GM10847 (cell line): Measurements from ENCODE around the gene ZNF33A.

ENCODE experiments used
- POLR2A ChIP-seq: IDR thresholded peaks from 2 replicates; pipeline ENCODE4 v1.6.1; 2011; ENCODE audit not compliant: insufficient read length; ENCODE audit errors: extremely low read depth

ZNF33A gene

GRCh38 chr10:38038107-38038931 lies 27.8 kb downstream of the ZNF33A start:
- TF ChIP-seq POLR2A: no peak

DNA sequence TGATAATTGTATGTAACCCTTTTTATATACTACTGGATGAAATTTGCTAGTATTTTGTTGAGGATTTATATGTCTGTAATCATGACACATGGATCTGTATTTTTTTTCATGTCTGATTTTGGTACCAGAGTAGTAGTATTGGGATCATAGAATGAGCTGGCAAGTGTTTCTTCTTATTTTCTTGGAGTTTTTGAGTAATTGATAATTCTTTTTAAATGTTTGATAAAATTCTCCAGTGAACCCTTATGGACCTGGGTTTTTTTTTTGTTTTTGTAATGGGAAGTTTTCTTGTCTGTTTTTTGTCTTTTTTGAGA lies 28.4 kb downstream of the ZNF33A start:
- TF ChIP-seq POLR2A: no peak

GRCh38 chr10:38043516-38043915 lies 33.0 kb downstream of the ZNF33A start:
- TF ChIP-seq POLR2A: no peak

DNA sequence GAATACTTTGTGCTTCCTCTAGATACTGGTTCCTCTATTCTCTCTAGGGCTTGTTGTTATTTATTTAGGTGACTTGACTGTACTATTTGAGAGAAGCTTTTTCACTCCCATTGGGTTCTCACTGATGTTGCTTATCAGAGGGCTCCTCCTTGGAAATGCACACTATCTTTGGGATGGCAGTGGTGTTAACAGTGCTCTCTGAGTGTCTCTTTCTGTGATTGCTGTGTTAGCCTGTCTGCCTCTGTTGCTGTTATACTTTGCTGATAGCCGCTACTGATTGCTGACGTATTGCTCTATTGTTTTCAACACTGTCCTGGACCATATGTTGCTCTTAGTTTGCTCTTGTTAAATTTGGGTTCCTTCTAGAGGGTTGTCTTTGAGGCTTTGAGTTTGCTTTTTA lies 34.7 kb downstream of the ZNF33A start:
- no peak for TF ChIP-seq POLR2A

- no peak for TF ChIP-seq POLR2A
Observed at GRCh38 chr10:38047666-38048065, 37.2 kb downstream of the ZNF33A start.

GRCh38 chr10:38050212-38050611 lies 39.7 kb downstream of the ZNF33A start:
- TF ChIP-seq POLR2A: no peak

DNA sequence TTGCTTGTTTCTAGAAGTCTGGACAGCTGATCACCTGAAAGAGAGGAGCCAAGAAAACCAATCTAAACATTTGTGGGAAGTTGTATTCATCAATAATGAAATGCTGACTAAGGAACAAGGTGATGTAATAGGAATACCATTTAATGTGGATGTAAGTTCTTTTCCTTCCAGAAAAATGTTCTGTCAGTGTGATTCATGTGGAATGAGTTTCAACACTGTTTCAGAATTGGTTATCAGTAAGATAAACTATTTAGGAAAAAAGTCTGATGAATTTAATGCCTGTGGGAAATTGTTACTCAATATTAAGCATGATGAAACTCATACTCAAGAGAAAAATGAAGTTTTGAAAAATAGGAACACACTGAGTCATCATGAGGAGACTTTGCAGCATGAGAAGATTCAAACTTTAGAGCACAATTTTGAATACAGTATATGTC lies 43.9 kb downstream of the ZNF33A start:
- TF ChIP-seq POLR2A: no peak

DNA sequence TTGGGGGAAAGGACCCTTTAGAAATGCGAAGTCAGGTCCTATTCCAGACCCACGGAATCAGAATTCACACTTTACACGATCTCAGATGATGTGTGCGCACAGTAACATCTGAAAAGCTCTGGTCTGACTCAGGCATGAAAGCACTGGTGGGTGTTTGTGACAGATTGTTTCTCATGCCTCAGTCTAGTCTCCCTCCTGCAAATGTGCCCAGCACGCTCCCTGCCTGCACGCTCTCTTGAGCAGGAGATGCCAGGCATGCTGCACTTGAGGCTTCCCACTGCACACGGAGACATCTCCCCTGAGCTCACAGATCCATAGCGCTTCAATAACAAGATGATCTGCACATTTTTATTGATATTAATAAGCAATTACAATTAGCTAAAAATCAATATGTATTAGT lies 60.0 kb downstream of the ZNF33A start:
- no peak for TF ChIP-seq POLR2A

GRCh38 chr10:38072552-38072951 lies 62.1 kb downstream of the ZNF33A start:
- no peak for TF ChIP-seq POLR2A

DNA sequence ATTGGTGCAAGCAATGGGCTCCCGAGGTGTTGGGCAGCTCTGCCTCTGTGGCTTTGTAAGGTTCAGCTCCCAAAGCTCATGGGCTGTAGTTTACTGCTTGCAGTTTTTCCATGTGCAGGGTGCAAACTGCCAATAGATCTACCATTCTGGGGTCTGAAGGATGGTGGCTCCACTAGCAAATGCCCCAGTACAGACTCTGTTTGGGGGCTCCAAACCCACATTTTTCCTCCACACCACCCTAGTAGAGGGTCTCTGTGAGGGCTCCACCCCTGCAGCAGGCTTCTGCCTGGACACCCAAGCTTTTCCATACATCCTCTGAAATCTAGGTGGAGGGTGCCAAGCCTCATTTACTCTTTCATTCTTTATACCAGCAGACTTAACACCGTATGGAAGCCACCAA lies 66.2 kb downstream of the ZNF33A start:
- no peak for TF ChIP-seq POLR2A

DNA sequence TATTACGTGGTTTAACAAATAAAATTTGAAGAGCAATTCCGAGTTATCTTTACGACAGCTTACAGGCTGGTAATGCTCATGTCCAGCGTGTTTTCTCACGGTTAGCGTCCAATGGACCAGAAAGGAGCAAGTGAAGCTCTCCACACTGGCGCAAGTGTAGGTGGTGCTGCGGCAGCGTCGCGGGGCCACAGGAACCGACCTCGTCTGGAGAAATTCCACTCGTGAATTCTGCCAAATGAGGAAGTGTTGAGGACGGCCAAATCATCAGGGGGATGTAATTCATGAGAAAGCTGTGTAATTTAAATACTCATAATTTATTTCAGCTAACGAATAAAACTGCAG lies 83.3 kb downstream of the ZNF33A start:
- no peak for TF ChIP-seq POLR2A

DNA sequence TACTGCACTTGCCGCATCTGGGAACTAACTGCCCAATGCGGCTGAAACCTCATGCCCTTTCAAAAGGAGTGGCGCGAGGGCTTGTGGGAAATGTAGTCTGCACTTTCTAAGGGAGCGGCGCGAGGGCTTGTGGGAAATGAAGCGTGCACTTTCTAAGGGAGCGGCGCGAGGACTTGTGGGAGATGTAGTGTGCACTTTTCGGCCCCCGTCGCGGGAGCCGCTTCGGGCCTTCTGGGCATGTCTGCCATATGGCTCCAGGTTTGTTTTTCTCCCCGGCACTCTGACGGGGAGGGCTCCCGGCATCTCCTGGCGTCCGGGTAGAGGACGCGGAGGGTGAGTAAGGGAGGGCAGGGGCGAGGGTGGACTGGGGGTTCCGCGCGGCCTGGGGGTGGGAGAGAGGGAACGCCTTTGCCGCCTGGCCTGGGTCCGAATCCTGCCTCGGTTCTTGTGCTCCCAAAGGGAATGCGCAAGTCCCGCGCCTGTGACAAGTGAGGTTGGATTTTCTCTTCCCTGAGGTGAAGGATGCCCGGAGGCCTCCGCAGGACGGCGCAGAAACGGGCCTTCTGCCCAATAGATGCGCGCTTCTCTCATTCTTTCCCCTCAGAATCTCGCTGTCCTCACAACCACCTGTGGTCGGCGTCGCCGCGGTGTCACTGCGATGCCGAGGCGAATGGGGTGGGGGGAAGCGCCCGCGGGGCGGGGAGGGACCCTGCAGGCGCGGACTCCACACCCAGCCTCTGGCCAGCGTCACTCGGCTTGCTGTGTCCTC lies 83.9 kb downstream of the ZNF33A start, which contains the start of gene ZNF37A:
ZNF37A (plus strand) TSS at position 180 of the 769 bp plus-strand sequence. CDS start 2,281 bp downstream, outside the sequence.
- peak; percentile 36 for TF ChIP-seq POLR2A

- no peak for TF ChIP-seq POLR2A
Observed at GRCh38 chr10:38094927-38095574, 84.6 kb downstream of the ZNF33A start.

- TF ChIP-seq POLR2A: no peak
Observed at GRCh38 chr10:38102880-38103279, 92.4 kb downstream of the ZNF33A start.

DNA sequence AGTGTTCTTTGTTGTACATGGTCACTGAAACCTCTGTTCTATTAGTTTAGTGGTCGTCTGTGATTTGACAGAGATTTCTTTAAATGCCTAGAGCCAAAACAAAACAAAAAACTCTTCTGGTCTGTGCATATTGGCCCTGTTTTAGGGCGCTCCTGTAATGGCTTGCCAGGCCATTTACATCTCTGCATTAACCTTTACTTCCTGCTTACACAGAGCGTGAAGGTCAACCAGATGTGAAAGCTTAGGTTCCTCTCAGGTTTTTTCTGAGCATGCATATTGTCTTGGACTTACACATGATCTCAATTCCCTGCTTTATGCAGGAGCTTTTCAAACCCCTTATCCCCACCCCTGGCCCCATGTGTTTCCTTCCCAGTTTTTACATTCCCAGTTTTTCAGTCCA lies 93.3 kb downstream of the ZNF33A start:
- TF ChIP-seq POLR2A: no peak

- TF ChIP-seq POLR2A: no peak
Observed at GRCh38 chr10:38112159-38112558, 101.7 kb downstream of the ZNF33A start.
